HCT116 (cell line): Measurements from ENCODE around the gene MCC. TPM values are rescaled to one million over a fixed set of nuclear protein-coding genes. Genes with fewer than 3 reads are reported as not detected.

Experiments used
- ATAC-seq: fragments of 200-7000 bp; cut with Tn5 transposase; 2 replicates; pipeline ENCODE4 v1.9.1; 2020; ENCODE audit warnings: mild to moderate bottlenecking, moderate library complexity
- BruUV-seq: library from RNA; stranded (reverse); fragments of 400-500 nt; replicated peaks from 2 replicates; lab custom pipeline; 2021; lab: Mats Ljungman, UMichigan
- CTCF ChIA-PET: fragments of 300-600 bp; sonication (Branson Sonifier 250); formaldehyde crosslinking; loops from one replicate; lab custom pipeline; 2021; ENCODE audit warnings: antibody characterized with exemption; lab: Charles Lee
- POLR2A ChIA-PET: fragments of 300-600, 350-600 bp; sonication (Branson Sonifier 250); formaldehyde crosslinking; loops from one replicate; lab custom pipeline; 2021; ENCODE audit warnings: antibody characterized with exemption; lab: Charles Lee
- RAD21 ChIA-PET, 2 experiments: fragments of 300-600 bp; sonication (Branson Sonifier 250); formaldehyde crosslinking; loops; one replicate each; lab custom pipeline; 2023; ENCODE audit warnings: low total read pairs in 2 of 2; ENCODE audit not compliant: uncharacterized antibody in 2 of 2, unreplicated experiment in 2 of 2, low non-redundant PET in 1 of 2; lab: Charles Lee
- DNase-seq: peaks from one replicate; pipeline ENCODE4 v3.0.0-alpha.2; 2010; ENCODE audit warnings: low read depth, low spot score
- H2AFZ ChIP-seq: fragments of 200-600 bp; shearing (Covaris generic), sonication (generic); 2 replicates; pipeline ENCODE4 v1.6.1; 2017; ENCODE audit warnings: low read depth, mixed run types, mixed read lengths, antibody characterized with exemption, low read length; ENCODE audit not compliant: poor library complexity, severe bottlenecking
- H3K27ac ChIP-seq: 2 replicates; pipeline ENCODE4 v1.5.1; 2012; ENCODE audit warnings: low read depth, low read length
- H3K27me3 ChIP-seq: fragments of 200-600 bp; sonication (generic); 2 replicates; pipeline ENCODE4 v1.6.1; 2016; ENCODE audit warnings: mixed run types, low read length, mixed read lengths; ENCODE audit not compliant: insufficient read depth
- H3K36me3 ChIP-seq, 2 experiments: fragments of 200-500 bp in 1 of 2; fragments of 200-600 bp in 1 of 2; sonication (Bioruptor generic) in 1 of 2; sonication (generic) in 1 of 2; 2 replicates each; pipeline versions ENCODE4 v1.5.1 to v1.6.1; 2014 to 2016; ENCODE audit warnings: low read length in 2 of 2, inconsistent platforms in 1 of 2, mixed read lengths in 1 of 2, mixed run types in 1 of 2; ENCODE audit not compliant: insufficient read depth in 2 of 2, control insufficient read depth in 1 of 2
- H3K4me1 ChIP-seq, 2 experiments: fragments of 200-600 bp in 1 of 2; sonication (generic) in 1 of 2; 2 replicates each; pipeline versions ENCODE4 v1.5.1 to v1.6.1; 2012 to 2017; ENCODE audit warnings: low read length in 2 of 2, inconsistent platforms in 1 of 2, mild to moderate bottlenecking in 1 of 2, mixed read lengths in 1 of 2, mixed run types in 1 of 2, moderate library complexity in 1 of 2; ENCODE audit not compliant: insufficient read depth in 2 of 2, control insufficient read depth in 1 of 2
- H3K4me2 ChIP-seq: fragments of 200-600 bp; sonication (generic); 2 replicates; pipeline ENCODE4 v1.6.1; 2017; ENCODE audit warnings: mixed run types, low read length, mixed read lengths
- H3K4me3 ChIP-seq, 2 experiments: fragments of 200-600 bp in 1 of 2; sonication (generic) in 1 of 2; replicated peaks in 1 of 2; 2 replicates each; pipeline ENCODE4 v1.5.1; 2011 to 2016; ENCODE audit warnings: low read length in 2 of 2, control low read depth in 1 of 2, low read depth in 1 of 2, mild to moderate bottlenecking in 1 of 2, mixed read lengths in 1 of 2, mixed run types in 1 of 2
- H3K79me2 ChIP-seq: fragments of 200-600 bp; sonication (generic); 2 replicates; pipeline ENCODE4 v1.6.1; 2017; ENCODE audit warnings: mild to moderate bottlenecking, mixed run types, low read length, moderate library complexity, mixed read lengths; ENCODE audit not compliant: insufficient read depth
- H3K9ac ChIP-seq: fragments of 200-600 bp; sonication (generic); 2 replicates; pipeline ENCODE4 v1.6.1; 2016; ENCODE audit warnings: low read length, mixed read lengths
- H3K9me2 ChIP-seq: fragments of 200-600 bp; sonication (generic), shearing (Covaris generic); 2 replicates; pipeline ENCODE4 v1.6.1; 2017; ENCODE audit warnings: mixed run types, mild to moderate bottlenecking, moderate library complexity; ENCODE audit not compliant: insufficient read depth
- H3K9me3 ChIP-seq, 2 experiments: fragments of 200-500 bp in 1 of 2; fragments of 200-600 bp in 1 of 2; sonication (Bioruptor generic) in 1 of 2; sonication (generic) in 1 of 2; 2 replicates each; pipeline ENCODE4 v1.6.1; 2014 to 2017; ENCODE audit warnings: low read length in 2 of 2, mixed read lengths in 2 of 2, inconsistent platforms in 1 of 2, low read depth in 1 of 2, mild to moderate bottlenecking in 1 of 2, mixed run types in 1 of 2, moderate library complexity in 1 of 2; ENCODE audit not compliant: control insufficient read depth in 1 of 2, insufficient read depth in 1 of 2
- H4K20me1 ChIP-seq: fragments of 200-600 bp; sonication (generic), shearing (Covaris generic); 2 replicates; pipeline ENCODE4 v1.6.1; 2017; ENCODE audit warnings: mixed run types, mild to moderate bottlenecking, moderate library complexity; ENCODE audit not compliant: insufficient read depth
- CBX3 ChIP-seq: IDR thresholded peaks from 2 replicates; pipeline ENCODE4 v1.6.1; 2012; ENCODE audit warnings: low read depth
- CEBPB ChIP-seq: IDR thresholded peaks from 2 replicates; pipeline ENCODE4 v1.6.1; 2012; ENCODE audit warnings: low read depth
- EGR1 ChIP-seq: IDR thresholded peaks from 2 replicates; pipeline ENCODE4 v1.6.1; 2012; ENCODE audit warnings: low read depth
- EZH2 ChIP-seq: fragments of 200-600 bp; sonication (generic); IDR thresholded peaks from 2 replicates; pipeline ENCODE4 v1.6.1; 2017; ENCODE audit warnings: antibody characterized with exemption, mixed run types
- FOSL1 ChIP-seq: IDR thresholded peaks from 2 replicates; pipeline ENCODE4 v1.6.1; 2012; ENCODE audit warnings: low read depth
- JUND ChIP-seq: IDR thresholded peaks from 2 replicates; pipeline ENCODE4 v1.6.1; 2012
- SIN3A ChIP-seq: IDR thresholded peaks from 2 replicates; pipeline ENCODE4 v1.6.1; 2012; ENCODE audit warnings: low read depth
- SRF ChIP-seq: IDR thresholded peaks from 2 replicates; pipeline ENCODE4 v1.6.1; 2012; ENCODE audit warnings: low read depth
- TCF7L2 ChIP-seq: IDR thresholded peaks from 2 replicates; pipeline ENCODE4 v1.7.0; 2011; ENCODE audit warnings: borderline replicate concordance, inconsistent platforms; ENCODE audit not compliant: insufficient read depth, insufficient read length; ENCODE audit errors: extremely low read depth
- ZFX ChIP-seq: fragments of 450-650 bp; IDR thresholded peaks from 2 replicates; pipeline ENCODE4 v1.6.1; 2017
- intact Hi-C: fragments of 100-400 bp; cut with micrococcal nuclease; formaldehyde crosslinking; loops from 2 replicates; pipeline ENCODE4 v1.10.0; 2022
- total RNA-seq: library from RNA; stranded (reverse); gene quantifications from one replicate; pipeline ENCODE4 v1.2.1, GENCODE V29; 2021; ENCODE audit not compliant: unreplicated experiment
- TF ChIP-seq, protein P1 (sequence below): IDR thresholded peaks from 2 replicates; pipeline ENCODE4 v1.6.1; 2012

The MCC gene
- total RNA-seq, 1 experiment from 2014 or later = 20.1 TPM

DNA sequence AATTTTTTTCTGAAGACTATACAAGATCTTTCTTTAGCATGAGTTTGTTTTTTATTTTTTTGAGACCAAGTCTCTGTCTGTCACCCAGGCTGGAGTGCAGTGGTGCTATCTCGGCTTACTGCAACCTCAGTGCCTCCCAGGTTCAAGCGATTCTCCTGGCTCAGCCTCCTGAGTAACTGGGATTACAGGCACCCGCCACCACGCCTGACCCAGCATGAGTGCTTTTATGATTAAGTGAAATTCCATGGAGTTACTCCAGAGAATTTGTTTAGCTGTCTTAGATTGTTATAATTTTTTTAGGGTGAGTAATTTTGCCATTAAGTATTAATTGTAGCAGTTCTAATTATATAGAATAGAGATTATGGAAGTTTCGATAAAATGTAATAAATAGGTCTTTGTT lies 39.5 kb upstream of the MCC start:
- TF ChIP-seq SIN3A = no peak
- TF ChIP-seq, all 23 proteins: peak for 0
- H3K4me1 ChIP-seq = no peaks in the 10 kb centered on the region
- DNase-seq = no peak
- H3K9ac ChIP-seq = no peak overlapping the region
- intact Hi-C loops = no loop called here
- no peaks in the 10 kb centered on the region for H3K27me3 ChIP-seq
- BruUV-seq = no TSS peak
- ChIA-PET POLR2A (no interaction called here), CTCF (no interaction called here), RAD21 (no interaction called here)
- H2AFZ ChIP-seq = no peak overlapping the region
- H3K4me3 ChIP-seq = no peak overlapping the region
- H3K9me3 ChIP-seq = no peaks in the 10 kb centered on the region
- H4K20me1 ChIP-seq = 0 out of 2 replicates have a peak, but pooled peaks cover under 1% of the 10 kb centered on the region
- ATAC-seq = no peak
- peaks cover 77% of the 10 kb centered on the region for H3K79me2 ChIP-seq
- no peak overlapping the region for H3K4me2 ChIP-seq
- H3K36me3 ChIP-seq = peaks cover 0 to 6% of the 10 kb centered on the region in 2 experiments; a peak in 1 of 4 replicates
- H3K27ac ChIP-seq = no peak overlapping the region
- H3K9me2 ChIP-seq = no peaks in the 10 kb centered on the region

DNA sequence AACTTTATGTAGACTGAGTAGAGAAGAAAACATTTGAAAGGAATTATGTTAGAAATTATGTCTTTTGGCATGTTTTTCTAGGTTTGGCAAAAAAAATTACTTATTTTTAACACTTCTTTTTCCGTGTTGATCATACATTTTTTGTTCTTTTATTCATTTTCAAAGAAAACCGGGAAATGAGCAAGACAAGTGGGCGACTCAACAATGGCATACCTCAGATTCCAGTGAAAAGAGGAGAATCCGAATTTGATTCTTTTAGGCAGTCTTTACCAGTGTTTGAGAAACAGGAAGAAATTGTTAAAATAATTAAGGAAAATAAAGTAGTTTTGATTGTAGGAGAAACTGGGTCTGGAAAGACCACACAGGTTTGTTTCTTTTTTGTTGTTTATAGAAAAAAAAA lies 38.2 kb upstream of the MCC start:
- Histone ChIP-seq H3K9ac (no peak overlapping the region), H4K20me1 (0 out of 2 replicates have a peak, but pooled peaks cover 4% of the 10 kb centered on the region), H3K9me2 (no peaks in the 10 kb centered on the region), H2AFZ (no peak overlapping the region), H3K27me3 (no peaks in the 10 kb centered on the region), H3K36me3 (peaks cover 0 to 5% of the 10 kb centered on the region in 2 experiments; a peak in 1 of 4 replicates), H3K9me3 (no peaks in the 10 kb centered on the region), H3K4me1 (no peaks in the 10 kb centered on the region), H3K79me2 (peaks cover 82% of the 10 kb centered on the region), H3K27ac (no peak overlapping the region), H3K4me3 (no peak overlapping the region), H3K4me2 (no peak overlapping the region)
- no TSS peak for BruUV-seq
- ChIA-PET RAD21 (no interaction called here), CTCF (no interaction called here), POLR2A (no interaction called here)
- no peak for TF ChIP-seq SIN3A
- TF ChIP-seq CEBPB = no peak
- TF ChIP-seq, protein P1, sequence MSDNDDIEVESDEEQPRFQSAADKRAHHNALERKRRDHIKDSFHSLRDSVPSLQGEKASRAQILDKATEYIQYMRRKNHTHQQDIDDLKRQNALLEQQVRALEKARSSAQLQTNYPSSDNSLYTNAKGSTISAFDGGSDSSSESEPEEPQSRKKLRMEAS = no peak
- no peak for TF ChIP-seq ZFX
- no peak for TF ChIP-seq TCF7L2
- no peak for TF ChIP-seq CBX3
- TF ChIP-seq FOSL1 = no peak
- no peak for TF ChIP-seq EGR1
- no peak for TF ChIP-seq EZH2
- no peak for TF ChIP-seq SRF
- TF ChIP-seq JUND = no peak
- intact Hi-C loops = no loop called here
- DNase-seq (no peak), ATAC-seq (no peak)
